Activated naive CD8-positive, alpha-beta T cell treated with anti-CD3 and anti-CD28 coated beads, Interleukin-2, amount 50 U/mL, for 24 hours (primary cell): ENCODE data around the gene PYGO2.
A peak's percentile ranks its signal among the peaks of the same experiment; 100 is the strongest.

Experiments
- ATAC-seq: fragments of 150-1000 bp; cut with Tn5 transposase; one replicate; pipeline ENCODE4 v1.10.0; 2021
- DNase-seq: peaks from one replicate; pipeline ENCODE4 v3.0.0; 2021
- H3K27ac Mint-ChIP-seq: one replicate; pipeline ENCODE4 v1.8.0; 2021; ENCODE audit warnings: mild to moderate bottlenecking, mixed read lengths
- H3K27me3 Mint-ChIP-seq: one replicate; pipeline ENCODE4 v1.8.0; 2021; ENCODE audit warnings: mixed read lengths
- H3K36me3 Mint-ChIP-seq: one replicate; pipeline ENCODE4 v1.8.0; 2021; ENCODE audit warnings: low read depth, mixed read lengths
- H3K4me1 Mint-ChIP-seq: one replicate; pipeline ENCODE4 v1.8.0; 2021; ENCODE audit warnings: mixed read lengths
- H3K4me3 Mint-ChIP-seq: one replicate; pipeline ENCODE4 v1.8.0; 2021; ENCODE audit warnings: mild to moderate bottlenecking, moderate library complexity, mixed read lengths
- H3K9me3 Mint-ChIP-seq: one replicate; pipeline ENCODE4 v1.8.0; 2021; ENCODE audit warnings: mixed read lengths

The PYGO2 gene, protein sequence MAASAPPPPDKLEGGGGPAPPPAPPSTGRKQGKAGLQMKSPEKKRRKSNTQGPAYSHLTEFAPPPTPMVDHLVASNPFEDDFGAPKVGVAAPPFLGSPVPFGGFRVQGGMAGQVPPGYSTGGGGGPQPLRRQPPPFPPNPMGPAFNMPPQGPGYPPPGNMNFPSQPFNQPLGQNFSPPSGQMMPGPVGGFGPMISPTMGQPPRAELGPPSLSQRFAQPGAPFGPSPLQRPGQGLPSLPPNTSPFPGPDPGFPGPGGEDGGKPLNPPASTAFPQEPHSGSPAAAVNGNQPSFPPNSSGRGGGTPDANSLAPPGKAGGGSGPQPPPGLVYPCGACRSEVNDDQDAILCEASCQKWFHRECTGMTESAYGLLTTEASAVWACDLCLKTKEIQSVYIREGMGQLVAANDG

DNA sequence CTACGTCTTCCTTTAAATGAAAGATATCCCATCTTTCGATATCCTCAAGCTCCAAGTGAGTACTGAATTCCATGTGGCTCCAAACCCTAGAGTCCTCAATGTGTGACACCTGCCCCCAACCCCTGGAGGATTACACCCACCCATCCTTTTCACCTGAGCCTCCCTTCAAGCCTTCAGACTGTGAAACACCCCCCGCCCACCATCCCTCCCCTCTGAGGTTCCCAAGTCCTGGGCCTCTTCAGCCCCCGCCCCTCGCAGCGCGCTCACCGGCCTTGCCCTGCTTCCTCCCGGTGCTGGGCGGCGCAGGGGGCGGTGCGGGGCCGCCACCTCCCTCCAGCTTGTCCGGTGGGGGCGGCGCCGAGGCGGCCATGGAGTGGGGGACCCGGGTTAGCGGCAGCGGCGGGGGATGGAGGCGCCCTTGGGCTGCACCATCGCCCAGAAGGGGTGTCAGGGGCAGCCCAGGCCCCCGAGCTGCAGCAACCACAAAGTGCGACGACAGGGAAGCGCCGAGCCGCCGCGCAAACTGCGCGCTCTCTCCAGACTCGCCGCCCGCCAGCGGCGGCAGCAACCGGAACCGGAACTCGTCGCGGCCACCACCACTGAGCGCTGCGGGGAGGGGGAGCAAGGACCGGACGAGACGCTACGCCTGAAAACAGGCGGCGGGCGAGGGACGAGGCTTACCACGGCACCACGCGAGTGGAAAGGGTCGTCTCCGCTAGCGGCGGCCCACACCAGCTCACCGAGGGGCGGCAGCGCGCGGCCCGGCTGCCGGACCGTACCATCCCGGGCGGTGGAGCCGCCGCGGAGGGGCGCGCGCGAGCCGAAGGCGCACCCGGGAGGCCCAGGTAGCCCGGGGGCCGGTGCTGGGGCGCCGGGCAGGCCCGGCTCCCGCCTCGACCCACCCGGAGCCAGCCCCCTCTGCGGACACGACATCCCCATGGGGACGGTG, at the start of gene PYGO2:
Gene PYGO2 (minus strand): TSS at position 576 of the 949 bp plus-strand sequence. CDS start 206 bp downstream, at position 370.
- peak; percentile 85 for ATAC-seq
- peak within 1 kb of the TSS; percentile 90 for H3K27ac Mint-ChIP-seq
- H3K4me3 Mint-ChIP-seq: peak within 1 kb of the TSS; percentile 95
- peaks cover 32% of the 10 kb centered on the region for H3K4me1 Mint-ChIP-seq
- peaks cover 21% of the 10 kb centered on the region for H3K36me3 Mint-ChIP-seq
- no peaks in the 10 kb centered on the region for H3K9me3 Mint-ChIP-seq
- peak; percentile 86 for DNase-seq
- H3K27me3 Mint-ChIP-seq: no peaks in the 10 kb centered on the region

DNA sequence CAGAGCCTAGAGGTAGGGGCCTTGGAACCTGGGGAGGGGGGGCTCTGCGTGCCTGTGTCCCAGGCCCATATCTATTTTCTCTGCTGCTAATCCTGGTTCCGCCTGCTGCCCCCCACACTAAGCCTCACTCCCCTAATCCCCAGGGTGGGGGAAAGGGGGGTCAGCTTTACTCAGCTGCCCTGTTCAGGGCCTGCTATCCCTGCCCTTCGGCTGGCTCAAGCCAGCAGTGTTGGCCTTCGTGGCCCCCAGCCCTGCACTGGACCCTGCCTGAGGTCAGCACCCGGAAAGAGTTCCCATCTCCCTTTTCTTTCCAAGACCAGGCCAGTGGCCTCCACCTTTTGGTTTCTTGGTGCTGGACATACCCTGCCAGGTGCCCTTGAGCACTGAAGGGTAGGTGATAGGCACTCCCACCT, 49.4 kb upstream of the PYGO2 start:
- no peaks in the 10 kb centered on the region for H3K27me3 Mint-ChIP-seq
- DNase-seq: no peak
- H3K4me3 Mint-ChIP-seq: no peak overlapping the region
- no peaks in the 10 kb centered on the region for H3K36me3 Mint-ChIP-seq
- no peak for ATAC-seq
- H3K9me3 Mint-ChIP-seq: no peaks in the 10 kb centered on the region
- peak overlapping the region; percentile 46 for H3K27ac Mint-ChIP-seq
- peaks cover 68% of the 10 kb centered on the region for H3K4me1 Mint-ChIP-seq

DNA sequence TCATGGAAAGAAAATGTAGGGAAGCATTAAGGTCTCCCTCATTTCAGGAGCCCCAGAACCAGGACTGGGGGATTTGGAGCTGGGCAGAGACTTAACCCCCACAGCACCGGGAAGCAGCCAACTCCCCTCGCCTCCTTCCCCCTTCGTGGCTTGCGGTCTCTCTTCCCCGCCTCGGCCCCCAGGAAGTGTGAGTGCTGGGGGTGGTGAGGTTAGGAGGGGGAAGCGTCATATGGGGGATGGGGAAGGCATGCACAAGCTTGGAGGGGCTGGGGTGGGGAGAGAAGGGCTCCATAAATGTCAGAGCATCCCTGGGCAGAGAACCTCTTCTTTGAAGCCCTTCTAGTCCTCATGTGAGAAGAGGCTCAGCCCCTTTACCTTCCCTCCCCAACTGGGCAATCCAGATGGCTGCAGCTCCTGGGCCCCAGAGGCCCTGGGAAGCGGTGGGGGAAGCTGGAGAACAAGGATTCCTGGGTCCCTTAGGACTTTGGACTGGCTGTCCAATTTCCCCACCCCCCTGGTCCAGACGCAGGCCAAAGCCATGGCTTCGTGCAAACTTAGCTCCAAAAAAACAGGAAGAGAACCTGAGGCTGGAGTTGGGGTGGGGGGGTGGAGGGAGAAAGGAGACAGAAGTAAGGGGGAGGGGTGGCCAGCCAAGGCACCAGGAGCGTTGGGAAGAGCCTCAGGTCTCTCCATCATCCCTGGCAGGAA, 48.8 kb upstream of the PYGO2 start:
- Mint-ChIP-seq H3K4me1 (peaks cover 71% of the 10 kb centered on the region), H3K27ac (peak overlapping the region; percentile 68), H3K9me3 (no peaks in the 10 kb centered on the region), H3K36me3 (no peaks in the 10 kb centered on the region), H3K27me3 (no peaks in the 10 kb centered on the region), H3K4me3 (peak overlapping the region; percentile 59)
- ATAC-seq (no peak), DNase-seq (peak; percentile 50)

DNA sequence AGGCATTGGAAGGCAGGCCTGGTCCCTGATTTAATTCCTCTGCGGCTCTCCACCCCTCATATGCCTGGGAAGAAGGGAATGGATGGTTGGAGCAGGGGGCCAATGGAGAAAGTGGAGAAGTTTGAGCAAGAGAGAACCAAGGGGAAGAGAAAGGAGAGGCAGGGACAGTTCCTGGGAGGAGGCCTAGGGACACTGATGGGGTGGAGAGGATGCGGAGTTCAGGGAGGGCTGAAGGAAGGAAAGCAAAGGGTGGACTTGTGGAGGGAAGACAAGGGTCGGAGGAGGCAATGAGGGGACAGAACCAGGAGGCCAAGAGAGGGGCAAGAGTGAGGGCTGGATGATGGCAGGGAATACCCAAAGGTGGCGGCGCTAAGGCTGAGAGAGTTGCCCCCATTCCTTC, 48.2 kb upstream of the PYGO2 start:
- no peaks in the 10 kb centered on the region for H3K27me3 Mint-ChIP-seq
- H3K4me3 Mint-ChIP-seq: peak overlapping the region; percentile 59
- H3K27ac Mint-ChIP-seq: peak overlapping the region; percentile 68
- peaks cover 75% of the 10 kb centered on the region for H3K4me1 Mint-ChIP-seq
- no peaks in the 10 kb centered on the region for H3K9me3 Mint-ChIP-seq
- DNase-seq: no peak
- no peak for ATAC-seq
- H3K36me3 Mint-ChIP-seq: no peaks in the 10 kb centered on the region

DNA sequence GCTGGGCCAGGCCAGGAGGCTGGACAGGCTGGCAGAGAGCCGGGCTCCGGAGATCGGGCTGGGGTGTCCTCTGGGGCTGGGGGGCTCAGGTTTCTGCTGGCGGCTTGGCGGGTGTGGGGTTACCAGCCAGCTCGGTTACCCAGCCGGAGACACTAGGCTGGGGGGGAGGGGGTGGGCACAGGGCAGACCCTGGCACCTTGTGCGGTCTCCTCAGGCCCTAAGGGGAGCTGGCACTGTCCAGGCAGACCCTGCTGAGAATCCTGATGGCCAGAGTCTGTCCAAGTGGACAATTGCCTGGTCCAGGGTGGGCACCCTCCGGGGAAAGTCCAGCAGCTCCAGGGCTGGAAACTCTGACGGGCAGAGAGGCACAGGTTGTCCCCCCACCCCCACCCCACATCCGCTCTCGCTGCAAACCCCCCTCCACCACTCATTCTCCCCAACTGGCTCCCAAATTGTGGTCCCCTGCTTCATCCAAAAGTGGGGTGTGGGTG, 47.7 kb upstream of the PYGO2 start:
- Mint-ChIP-seq H3K9me3 (no peaks in the 10 kb centered on the region), H3K36me3 (no peaks in the 10 kb centered on the region), H3K4me3 (peak overlapping the region; percentile 64), H3K4me1 (peaks cover 78% of the 10 kb centered on the region), H3K27ac (peak overlapping the region; percentile 68), H3K27me3 (no peaks in the 10 kb centered on the region)
- DNase-seq: no peak
- no peak for ATAC-seq

DNA sequence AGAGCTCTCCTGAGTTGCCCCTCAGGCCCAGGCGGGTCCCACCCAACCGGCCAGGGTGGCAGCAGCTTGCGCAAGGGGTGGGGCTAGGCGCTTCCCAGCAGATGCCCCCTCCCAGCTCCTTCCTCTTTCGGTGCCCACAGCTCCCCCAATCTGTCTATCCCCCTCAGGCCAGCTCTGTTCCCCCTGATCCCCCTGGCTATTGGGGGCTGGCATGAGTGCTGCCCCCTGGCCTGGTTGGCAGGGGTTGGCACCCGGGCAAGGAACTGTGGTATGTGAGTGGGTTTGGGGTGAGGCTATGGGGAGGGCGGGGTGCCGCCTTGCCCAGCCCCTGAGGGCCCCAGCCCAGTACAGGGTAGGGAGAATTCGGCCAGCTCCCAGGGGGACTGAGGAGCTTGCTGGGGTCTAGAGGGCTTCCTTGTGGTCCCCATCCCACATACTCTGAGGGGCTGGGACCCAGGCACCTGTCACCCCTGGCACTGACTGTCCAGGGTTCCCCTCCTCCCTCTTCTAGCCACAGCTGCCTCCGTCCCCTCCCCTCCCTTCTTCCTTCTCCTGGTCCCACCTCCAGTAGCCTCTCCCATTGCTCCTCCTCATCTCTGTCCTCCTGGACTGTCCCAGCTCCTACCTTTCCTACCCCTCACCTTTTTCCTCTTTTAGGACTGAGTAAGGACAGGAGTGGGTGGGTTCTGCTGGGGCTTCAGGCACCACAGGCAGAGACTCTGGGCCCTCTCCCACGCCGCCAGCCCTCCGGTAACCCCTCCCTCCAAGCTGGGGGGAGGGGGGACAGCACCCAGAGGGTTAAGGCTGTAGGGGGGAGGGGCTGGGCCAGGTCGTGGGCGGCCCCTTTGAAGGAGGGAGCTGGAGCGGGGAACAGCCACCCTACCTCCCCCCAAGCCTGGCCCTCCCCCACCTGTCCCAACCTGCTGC, 46.7 kb upstream of the PYGO2 start:
- H3K9me3 Mint-ChIP-seq: no peaks in the 10 kb centered on the region
- DNase-seq: peak; percentile 35
- ATAC-seq: no peak

DNA sequence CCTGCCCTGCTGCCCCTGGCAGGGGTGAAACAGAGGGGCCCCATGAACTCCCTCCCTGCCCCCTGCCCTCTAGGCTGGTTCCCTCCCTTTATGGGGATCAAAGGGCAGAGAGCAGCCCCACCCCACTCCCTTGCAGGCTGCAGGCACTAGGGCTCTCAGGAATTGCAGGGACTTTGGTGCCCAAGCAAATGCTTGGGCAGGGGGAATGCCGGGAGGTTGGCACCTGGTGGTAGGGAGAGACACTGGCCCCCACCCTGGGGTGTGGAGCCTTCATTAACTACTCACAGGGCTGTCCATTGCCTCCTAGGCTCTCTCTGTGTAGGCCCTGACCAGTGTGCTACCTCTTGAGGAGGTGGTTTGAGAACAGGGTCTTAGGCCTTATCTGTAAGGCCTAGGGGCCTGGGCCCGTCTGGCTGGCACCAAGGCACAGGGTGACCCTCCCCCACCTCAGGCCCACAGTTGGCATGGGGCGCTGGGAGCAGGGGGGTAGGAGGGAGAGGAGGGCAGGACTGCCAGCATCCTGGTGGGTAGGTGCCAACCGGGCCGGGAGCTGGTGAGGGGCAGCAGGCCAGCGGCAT, 45.8 kb upstream of the PYGO2 start:
- no peaks in the 10 kb centered on the region for H3K36me3 Mint-ChIP-seq
- peak overlapping the region; percentile 95 for H3K27ac Mint-ChIP-seq
- H3K4me3 Mint-ChIP-seq: no peak overlapping the region
- no peaks in the 10 kb centered on the region for H3K27me3 Mint-ChIP-seq
- ATAC-seq: no peak
- no peaks in the 10 kb centered on the region for H3K9me3 Mint-ChIP-seq
- no peak for DNase-seq
- H3K4me1 Mint-ChIP-seq: peaks cover 72% of the 10 kb centered on the region

More for the DNA sequence above, 46.7 kb upstream of the PYGO2 start:
- no peaks in the 10 kb centered on the region for H3K36me3 Mint-ChIP-seq
- peak overlapping the region; percentile 64 for H3K4me3 Mint-ChIP-seq
- no peaks in the 10 kb centered on the region for H3K27me3 Mint-ChIP-seq
- H3K4me1 Mint-ChIP-seq: peaks cover 78% of the 10 kb centered on the region
- H3K27ac Mint-ChIP-seq: no peak overlapping the region

DNA sequence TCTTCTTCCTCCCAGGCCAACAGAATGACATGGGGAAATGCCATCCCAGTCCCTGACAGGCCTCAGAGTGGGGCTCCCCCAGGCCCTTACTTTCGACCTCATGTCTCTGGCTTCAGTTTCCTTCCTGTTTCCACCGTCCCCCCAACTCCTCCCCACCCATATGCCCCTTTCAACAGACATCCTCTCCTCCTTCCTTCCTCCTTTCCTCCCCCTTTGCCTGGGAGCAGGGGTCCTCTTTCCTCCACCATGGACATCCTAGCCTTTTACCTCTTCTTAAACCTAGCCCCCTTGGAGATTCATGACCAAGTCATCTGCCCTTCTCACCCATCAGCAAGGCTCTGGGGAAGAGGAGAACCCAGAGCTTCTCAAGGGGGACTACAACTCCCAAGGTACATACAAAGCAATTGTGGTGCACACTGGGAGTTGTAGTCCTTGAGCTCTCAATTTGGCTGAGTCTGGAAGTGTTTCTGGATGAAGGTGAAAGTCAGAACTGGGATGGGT, 45.1 kb upstream of the PYGO2 start:
- Mint-ChIP-seq H3K36me3 (no peaks in the 10 kb centered on the region), H3K27me3 (no peaks in the 10 kb centered on the region), H3K9me3 (no peaks in the 10 kb centered on the region), H3K27ac (peak overlapping the region; percentile 95), H3K4me1 (peaks cover 68% of the 10 kb centered on the region), H3K4me3 (peak overlapping the region; percentile 72)
- peak; percentile 62 for ATAC-seq
- peak; percentile 62 for DNase-seq

DNA sequence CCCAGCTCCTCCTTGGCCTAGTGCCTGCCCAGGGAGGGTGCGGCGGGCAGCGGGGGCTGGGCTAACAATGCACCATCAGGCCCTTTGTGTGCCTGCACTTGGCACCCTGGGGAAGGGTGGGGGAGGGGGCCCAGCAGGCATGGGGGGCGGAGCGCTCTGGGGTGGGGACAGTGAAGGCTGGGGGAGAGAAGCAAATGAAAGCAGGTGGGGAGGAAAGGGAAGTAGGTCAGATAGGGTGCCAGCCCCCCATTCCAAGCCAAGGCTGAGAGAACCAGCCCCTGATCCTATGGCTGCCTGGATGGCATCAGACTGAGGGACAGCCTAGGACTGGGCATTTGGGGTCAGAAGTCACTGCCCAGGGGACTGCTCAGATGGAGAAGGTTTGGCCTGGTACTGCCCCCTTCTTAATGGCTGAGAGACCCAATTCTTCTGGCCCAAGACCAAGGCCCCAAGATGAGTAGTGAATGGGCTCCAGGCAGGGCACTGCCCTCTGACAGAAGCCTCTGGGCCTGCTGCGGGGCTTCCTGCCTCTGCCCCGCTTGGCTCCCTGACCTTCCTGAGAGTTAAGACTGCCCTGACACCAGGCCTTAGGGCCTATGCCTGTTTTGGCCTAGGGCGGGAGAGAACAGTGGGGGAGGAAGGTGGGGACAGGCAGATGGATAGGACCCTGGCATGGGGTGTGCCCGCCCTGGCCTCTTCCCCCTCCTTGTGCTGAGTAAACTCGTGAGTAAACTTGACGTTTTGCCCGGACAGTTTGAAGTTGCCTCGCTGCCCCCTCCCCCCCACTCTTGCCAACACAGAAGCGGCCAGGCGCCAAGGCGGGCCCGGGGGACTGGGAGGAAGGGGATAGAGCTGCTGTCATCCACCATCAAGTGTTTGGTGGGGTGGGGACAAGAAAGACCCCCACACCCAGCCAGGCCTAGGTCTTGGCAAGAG, 43.8 kb upstream of the PYGO2 start:
- Mint-ChIP-seq H3K36me3 (no peaks in the 10 kb centered on the region), H3K4me1 (peaks cover 61% of the 10 kb centered on the region), H3K9me3 (no peaks in the 10 kb centered on the region)

DNA sequence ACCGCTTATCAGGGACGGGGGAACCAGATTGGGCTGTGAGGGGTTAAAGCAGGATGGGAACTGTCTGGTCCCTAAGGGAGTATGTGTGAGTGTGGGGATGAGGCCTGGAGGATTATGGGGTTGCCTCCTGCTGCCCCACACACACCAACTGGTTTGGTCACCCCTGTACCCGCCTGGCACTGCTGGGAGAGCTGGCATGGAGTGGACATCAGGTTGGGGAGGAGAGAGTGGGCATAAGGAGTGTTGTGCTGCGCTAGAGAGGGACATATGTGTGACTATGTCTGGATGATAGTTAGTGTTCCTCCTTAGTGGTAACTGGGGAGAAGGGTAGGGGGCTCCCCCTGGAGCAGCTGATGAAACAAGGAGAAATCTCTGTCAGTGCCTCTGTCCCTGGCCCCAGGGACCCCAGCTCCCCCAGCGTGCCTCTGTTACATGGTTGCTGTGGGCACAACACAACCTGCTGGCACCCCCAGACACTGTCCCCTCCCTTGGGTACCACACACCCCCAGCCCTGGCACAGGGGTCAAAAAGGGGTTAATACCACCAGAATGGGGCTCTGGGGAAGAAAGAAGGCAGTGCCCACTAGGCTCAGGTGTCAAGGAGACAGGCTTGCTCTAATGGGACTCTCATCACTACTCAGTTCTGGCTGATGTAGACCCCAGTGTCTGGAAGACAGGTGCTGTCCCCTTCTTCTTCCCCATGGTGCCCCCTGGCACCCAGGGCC, 42.9 kb upstream of the PYGO2 start:
- Mint-ChIP-seq H3K36me3 (no peaks in the 10 kb centered on the region), H3K9me3 (no peaks in the 10 kb centered on the region), H3K27me3 (no peaks in the 10 kb centered on the region), H3K4me1 (peaks cover 61% of the 10 kb centered on the region), H3K4me3 (peak overlapping the region; percentile 88), H3K27ac (peak overlapping the region; percentile 89)
- ATAC-seq (no peak), DNase-seq (no peak)

More for the DNA sequence above, 43.8 kb upstream of the PYGO2 start:
- DNase-seq (peak; percentile 38), ATAC-seq (no peak)
- H3K4me3 Mint-ChIP-seq: peak overlapping the region; percentile 45
- H3K27me3 Mint-ChIP-seq: no peaks in the 10 kb centered on the region
- H3K27ac Mint-ChIP-seq: peak overlapping the region; percentile 95

DNA sequence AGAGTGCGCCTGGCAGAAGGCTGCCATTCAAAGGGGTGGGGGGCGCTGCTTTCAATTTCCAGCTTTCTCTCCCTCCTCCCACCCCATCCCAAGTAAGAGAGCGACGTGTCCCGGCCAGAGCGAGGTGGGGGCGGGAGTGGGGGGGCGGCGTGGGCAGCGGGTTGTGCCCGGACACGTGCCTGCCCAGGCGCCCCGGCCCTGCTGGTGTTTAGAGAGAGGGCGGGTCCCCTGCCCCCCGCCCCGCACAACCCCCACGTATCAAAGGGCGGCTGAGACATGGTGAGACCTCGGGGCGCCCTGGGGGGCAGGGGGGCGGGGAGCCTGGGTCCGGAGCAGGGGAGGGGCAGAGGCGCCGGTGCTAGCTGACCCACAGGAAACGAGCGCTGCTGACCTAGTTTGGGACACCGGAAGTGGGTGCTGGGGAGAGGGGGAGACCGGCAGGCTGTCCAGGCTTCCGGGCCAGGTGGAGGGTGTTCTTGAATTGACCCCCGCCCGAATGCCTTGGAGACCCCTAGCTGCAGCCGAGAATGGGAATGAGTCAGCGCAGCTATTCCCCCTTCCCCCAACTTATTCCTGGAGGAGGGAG, 42.3 kb upstream of the PYGO2 start:
- Mint-ChIP-seq H3K36me3 (no peaks in the 10 kb centered on the region), H3K27ac (peak overlapping the region; percentile 89), H3K4me1 (peaks cover 59% of the 10 kb centered on the region), H3K9me3 (no peaks in the 10 kb centered on the region), H3K27me3 (no peaks in the 10 kb centered on the region), H3K4me3 (peak overlapping the region; percentile 88)
- DNase-seq: peak; percentile 30
- ATAC-seq: no peak
